Ramos (cell line): Measurements from ENCODE around the gene MAPKAP1.

Experiments used
- in situ Hi-C: fragments of 300-500 bp; cut with MboI; formaldehyde crosslinking; loops from one replicate; pipeline ENCODE4 v1.14.3; 2022; ENCODE audit warnings: low sequenced_read_pairs; ENCODE audit not compliant: unreplicated experiment

MAPKAP1 gene

DNA sequence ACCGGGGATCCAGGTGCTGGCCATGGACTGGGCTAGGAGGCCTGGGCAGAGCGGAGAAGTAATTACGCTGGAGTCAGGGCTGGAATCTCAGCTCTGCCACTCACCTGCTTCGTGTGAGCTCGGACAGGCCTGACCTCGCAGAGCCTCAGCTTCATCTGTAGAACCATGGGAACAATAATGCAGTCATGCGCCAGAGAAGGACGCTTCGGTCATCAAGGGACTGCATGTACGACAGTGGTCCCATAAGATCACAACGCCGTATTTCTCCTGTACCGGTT, 300.3 kb downstream of the MAPKAP1 start:
- in situ Hi-C loops, result loop anchor here (10.0 kb wide), 1 partner anchor 1068 kb away; no protein-coding TSS in a partner anchor

DNA sequence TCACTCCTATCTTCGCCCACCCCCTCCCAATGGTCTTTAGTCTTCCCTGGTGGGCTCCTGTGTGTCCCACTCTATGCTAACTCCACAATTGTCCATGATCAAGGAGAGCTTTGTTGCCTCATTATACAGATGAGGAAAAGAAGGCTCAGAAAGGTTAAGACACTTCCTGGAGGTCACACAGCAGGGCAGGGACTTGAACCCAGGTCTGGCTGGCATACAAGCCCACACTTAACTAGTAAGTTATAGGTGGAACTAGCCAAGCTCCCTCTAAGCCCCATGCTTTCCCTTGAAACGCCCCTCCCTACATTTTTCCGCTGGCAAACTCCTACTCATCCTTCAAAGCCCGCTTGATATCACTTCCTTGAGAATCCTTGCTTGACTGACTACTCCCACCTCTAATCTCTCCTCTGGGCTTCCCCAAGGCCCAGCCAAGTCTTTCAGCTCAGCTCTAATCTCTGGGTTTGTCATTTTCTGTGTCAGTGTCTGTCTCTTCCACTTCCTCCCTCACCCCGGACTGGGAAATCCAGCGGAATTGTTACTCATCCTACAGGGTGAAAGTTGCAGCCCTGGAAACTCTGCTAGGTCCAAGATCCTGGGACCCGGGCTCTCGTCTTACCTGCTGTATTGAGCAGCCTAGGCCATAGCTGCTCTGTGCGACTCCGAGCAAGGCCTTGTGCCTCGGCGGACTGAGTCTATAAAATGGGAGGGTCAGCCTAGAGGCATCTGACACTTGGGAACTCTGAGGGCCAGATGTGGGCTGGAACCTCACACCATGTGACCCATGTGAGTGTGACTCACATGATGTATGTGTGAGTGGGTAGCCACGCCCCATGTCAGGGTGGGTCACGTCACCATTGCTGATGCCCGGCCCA, 300.8 kb downstream of the MAPKAP1 start:
- in situ Hi-C loops, result loop anchor here (10.0 kb wide), 1 partner anchor 1069 kb away; no protein-coding TSS in a partner anchor

DNA sequence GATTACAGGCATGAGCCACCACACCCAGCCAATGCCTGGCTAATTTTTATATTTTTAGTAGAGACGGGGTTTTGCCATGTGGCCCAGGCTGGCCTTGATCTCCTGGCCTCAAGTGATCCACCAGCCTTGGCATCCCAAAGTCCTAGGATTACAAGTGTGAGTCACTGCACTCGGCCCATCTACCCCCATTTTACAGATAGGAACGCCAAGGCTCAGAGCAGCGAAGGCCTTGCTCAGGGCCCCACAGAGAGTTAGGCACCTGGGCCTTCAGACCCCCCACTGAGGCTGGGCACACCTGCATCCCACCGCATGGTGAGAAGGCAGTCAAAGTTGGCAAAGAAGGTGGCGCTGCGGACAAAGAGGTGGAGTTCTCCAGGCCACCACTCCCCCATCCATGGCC, 302.3 kb downstream of the MAPKAP1 start:
- in situ Hi-C loops, result loop anchor here (10.0 kb wide), 1 partner anchor 1070 kb away; no protein-coding TSS in a partner anchor

DNA sequence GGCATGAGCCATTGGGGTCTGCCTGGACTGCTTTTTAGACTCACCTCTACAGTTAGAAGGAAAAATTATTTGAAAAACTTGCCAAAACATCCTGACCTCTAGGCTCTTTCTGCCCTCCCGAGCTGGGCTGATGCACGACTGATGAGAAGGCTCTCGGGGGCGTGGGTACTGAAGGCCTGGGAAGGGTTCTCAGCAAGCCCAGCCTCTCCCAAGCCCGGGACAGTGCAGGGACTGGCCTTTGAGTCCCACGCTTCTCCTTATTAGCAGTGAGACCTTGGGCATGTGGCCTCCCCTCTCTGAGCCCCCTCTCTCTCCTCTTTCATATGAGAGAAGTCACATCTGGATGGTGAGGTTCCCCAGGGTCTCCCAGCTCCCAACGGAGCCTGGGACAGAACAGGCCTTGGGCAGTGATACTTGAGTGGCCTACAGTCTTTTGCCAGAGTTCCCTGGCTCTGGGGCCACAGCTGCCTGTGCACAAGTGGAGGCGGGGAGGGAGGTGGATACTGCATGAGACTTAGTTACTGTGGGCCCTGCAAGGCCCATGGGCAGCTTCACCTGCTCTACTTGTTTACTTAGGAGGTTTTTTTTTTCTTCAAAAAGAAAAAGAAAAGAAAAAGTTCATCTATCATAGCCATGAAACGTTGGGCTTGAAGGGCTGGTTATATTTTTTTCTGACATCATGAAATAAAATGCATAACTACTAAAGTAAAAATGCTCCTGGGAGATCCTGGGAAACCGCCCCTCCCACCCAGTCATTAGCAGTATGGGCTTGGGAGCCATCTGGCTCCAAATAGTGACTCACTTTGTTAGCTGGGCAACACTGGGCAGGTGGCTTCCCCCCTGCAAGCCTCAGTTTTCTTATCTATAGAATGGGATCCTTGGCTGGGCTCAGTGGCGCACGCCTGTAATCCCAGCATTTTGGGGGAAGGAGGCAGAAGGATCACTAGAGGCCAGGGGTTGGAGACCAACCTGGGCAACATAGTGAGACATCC, 306.0 kb downstream of the MAPKAP1 start:
- in situ Hi-C loops, result loop anchor here (10.0 kb wide), 1 partner anchor 1074 kb away; no protein-coding TSS in a partner anchor

DNA sequence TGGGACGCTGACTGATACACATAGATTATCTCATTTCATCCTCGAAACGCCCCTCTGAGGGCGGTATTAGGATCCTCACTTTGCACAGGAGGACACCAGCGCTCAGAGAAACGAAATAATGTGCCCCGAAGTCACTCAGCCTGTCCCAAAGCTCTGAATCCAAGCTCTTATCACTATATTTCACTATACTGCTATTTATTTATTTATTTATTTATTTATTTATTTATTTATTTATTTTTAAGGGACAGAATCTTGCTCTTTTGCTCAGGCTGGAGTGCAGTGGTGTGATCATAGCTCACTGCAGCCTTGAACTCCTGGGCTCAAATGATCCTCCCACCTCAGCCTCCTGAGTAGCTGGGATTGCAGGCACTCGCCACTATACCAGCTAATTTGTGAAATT, 306.8 kb downstream of the MAPKAP1 start:
- in situ Hi-C loops, result loop anchor here (10.0 kb wide), 1 partner anchor 1075 kb away; no protein-coding TSS in a partner anchor

DNA sequence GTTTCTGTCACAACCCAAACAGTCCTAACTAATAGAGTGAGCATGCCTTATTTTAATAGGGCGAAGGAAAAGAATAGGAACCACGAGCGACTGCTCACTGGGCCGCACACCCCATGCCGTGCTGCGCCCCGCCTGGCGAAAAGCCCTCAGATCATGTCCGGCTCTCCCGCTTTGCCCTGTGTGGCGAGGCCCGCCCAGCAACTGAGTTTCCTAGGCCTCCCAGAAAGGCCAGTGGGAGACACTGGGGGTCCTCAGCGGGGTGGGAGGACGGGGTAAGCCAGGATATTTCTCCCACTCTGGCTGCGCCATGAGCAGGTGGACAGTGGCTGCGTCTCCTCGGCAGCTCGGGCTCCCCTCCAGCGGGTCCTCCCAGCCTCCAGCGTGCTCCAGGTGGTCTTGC, 307.3 kb downstream of the MAPKAP1 start:
- in situ Hi-C loops, result loop anchor here (10.0 kb wide), 1 partner anchor 1075 kb away; no protein-coding TSS in a partner anchor

DNA sequence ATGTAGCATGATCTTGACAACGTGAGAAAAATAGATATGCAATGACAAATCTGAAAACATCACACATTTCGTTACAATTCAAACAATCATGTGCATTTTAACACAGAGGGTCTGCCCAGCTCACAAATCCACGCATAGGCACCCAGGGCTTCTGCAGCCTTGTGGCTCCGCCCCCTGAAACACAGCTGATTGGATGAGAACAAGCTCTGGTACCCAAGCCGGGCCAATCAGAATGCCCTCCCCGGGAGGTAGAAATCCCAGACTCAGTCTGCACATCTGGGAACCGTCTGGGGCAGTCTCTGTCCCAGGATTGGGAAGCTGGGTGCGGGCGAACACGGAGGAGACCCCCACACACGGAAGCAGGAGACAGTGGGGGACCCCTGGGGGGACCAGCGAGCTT, 307.8 kb downstream of the MAPKAP1 start:
- in situ Hi-C loops, result no loop called here

DNA sequence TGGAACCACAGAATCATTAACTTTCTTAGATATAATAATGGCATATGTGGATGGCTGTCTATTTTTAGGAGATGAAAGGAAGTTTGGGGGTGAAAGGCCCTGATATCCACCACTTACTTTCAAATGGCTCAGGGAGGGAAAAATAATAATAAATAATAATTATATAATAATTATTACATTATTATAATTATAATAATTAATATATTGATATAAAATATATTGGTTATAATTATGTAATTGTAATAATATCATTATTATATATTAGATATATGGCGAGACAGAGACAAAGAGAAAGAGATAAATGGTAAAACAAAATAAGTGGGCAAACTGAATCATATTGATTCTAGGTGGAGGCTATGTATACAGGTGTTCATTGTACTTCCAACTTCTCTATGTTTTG, 308.8 kb downstream of the MAPKAP1 start:
- in situ Hi-C loops, result no loop called here

DNA sequence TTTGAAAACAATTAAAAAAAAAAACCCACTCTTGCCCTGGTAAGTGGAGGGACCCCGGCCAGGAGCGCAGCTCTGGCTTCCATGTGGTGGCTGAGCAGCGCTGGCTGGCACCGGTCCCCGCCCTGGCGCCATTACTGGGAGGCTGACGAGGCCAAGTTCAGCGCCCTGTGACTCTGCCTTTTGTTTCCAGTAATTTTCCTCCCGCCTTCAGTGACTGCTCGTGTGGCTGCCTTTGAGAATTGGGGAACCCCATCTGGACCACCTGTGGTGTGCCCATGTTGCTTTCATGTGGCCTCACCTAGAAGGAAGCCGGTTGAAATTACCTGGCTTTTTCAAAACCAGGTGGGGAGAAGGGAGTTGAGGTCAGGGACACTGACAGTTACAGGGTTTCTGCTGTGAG, 309.3 kb downstream of the MAPKAP1 start:
- in situ Hi-C loops, result no loop called here

DNA sequence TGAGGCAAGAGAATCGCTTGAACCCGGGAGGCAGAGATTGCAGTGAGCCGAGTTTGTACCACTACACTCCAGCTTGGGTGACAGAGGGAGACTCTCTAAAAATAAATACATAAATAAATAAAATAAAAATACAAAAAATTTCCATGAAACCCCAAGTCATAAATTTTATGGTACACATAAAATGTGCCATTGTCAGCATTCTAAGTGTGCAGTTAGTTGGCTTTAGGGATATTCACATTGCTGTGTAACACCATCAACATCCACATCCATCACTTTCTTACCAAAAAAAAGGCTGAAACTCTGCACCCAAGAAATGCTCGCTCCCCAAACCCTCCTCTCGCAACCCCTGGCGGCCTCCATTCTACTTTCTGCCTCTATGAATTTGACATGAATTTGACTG, 310.2 kb downstream of the MAPKAP1 start:
- in situ Hi-C loops, result no loop called here

DNA sequence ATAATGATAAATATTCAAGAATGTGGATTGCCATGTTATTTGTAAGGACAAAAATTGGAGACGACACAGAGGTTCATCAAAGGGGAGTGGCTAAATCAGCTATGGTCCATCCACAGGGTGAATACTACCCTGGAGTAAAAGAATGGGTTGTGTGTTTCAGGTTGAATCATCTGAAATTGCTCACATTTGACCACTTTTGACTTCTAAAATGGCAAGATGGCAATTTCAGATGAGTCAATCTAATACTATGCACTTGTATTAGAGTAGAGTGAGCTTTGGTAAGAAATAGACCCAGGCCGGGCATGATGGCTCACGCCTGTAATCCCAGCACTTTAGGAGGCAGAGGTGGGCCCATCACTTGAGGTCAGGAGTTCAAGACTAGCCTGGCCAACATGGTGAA, 313.6 kb downstream of the MAPKAP1 start:
- in situ Hi-C loops, result no loop called here

DNA sequence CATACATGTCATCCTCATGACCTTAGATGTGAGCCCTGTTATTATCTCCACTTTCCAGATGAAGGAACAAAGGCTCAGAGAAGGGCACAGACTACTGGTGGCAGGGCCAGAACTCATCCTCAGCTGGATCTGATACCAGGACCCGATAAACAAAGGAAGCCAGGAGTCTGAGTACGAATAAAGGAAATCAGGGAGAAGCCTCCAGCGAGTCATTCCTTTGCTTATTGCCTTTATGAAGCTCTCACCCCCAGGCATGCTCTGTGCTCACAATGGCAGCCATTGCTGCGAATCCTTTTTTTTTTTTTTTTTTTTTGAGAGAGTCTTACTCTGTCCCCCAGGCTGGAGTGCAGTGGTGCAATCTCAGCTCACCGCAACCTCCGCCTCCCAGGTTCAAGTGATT, 315.3 kb downstream of the MAPKAP1 start:
- in situ Hi-C loops, result no loop called here

DNA sequence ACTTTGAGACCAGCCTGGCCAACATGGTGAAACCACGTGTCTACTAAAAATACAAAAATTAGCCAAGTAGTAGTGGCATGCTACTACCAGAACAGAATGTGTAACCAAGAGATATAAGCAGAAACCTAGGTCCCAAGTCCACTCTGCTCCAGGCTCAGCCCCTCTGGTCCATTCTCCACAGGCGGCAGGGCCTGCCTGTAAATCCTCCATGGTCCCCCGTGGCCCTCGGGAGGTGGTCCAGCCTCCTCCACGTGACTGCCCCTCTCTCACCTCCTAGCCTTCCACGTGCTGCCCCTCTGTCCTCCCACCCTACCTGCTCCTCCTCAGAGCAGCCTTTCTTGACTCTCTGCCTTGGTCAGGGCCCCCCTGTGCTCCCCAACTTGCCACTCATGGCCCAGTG, 318.0 kb downstream of the MAPKAP1 start:
- in situ Hi-C loops, result no loop called here

DNA sequence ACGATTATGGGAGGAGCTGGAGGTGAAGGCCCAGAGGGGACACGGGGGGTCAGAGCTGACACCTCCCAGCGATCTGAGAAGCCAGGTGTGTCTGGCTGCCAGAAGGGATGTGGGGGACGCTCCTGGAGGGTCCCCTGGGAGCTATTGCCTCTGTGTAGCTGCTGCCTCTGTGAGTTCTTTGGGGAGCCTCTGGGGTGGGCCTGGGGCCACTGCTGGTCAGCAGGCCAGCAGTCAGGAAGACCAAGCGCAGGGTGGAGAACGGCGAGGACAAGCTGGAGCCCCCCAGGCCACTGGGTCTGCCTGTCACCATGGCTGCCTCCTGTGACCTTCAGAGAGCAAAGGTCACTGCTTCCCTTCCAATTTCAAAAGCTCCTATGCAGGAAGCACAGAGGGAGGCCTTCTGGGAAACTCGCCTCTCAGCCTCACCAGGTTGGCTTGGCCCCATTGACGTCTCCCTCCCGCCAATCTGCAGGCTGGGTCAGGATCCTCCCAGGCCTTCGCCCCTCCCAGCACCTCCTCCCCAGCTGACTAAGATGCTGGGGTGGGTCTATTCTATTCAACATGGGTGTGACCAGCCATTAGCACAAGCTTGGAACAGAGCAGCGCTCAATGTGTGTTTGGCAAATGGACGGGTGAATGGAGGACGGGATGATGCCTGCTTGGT, 319.0 kb downstream of the MAPKAP1 start:
- in situ Hi-C loops, result no loop called here
